GM19035 (cell line): Measurements from ENCODE around the gene NRXN3.

Experiments used
- ATAC-seq: cut with Tn5 transposase; IDR thresholded peaks from one replicate; pipeline ENCODE4 v1.9.1; 2021; ENCODE audit not compliant: unreplicated experiment

NRXN3 gene

GRCh38 chr14:78875049-78875448 is 704.9 kb downstream of the NRXN3 start:
- no peak for ATAC-seq

GRCh38 chr14:78885884-78886283 is 715.7 kb downstream of the NRXN3 start:
- ATAC-seq = no peak

- ATAC-seq = no peak
Measured at GRCh38 chr14:78897443-78897842, 727.3 kb downstream of the NRXN3 start.

- no peak for ATAC-seq
Measured at GRCh38 chr14:78902010-78902623, 731.9 kb downstream of the NRXN3 start.

GRCh38 chr14:78904094-78904493 is 733.9 kb downstream of the NRXN3 start:
- no peak for ATAC-seq

GRCh38 chr14:78917462-78917861 is 747.3 kb downstream of the NRXN3 start:
- ATAC-seq = no peak

- no peak for ATAC-seq
Measured at GRCh38 chr14:78921856-78922255, 751.7 kb downstream of the NRXN3 start.

GRCh38 chr14:78927261-78927660 is 757.1 kb downstream of the NRXN3 start:
- ATAC-seq = no peak

GRCh38 chr14:78933166-78933565 is 763.0 kb downstream of the NRXN3 start:
- no peak for ATAC-seq

- ATAC-seq = no peak
Measured at GRCh38 chr14:78933948-78934524, 763.9 kb downstream of the NRXN3 start.

- no peak for ATAC-seq
Measured at GRCh38 chr14:78946949-78947348, 776.8 kb downstream of the NRXN3 start.

GRCh38 chr14:78947681-78948080 is 777.5 kb downstream of the NRXN3 start:
- no peak for ATAC-seq

- no peak for ATAC-seq
Measured at GRCh38 chr14:78950649-78951048, 780.5 kb downstream of the NRXN3 start.

- ATAC-seq = no peak
Measured at GRCh38 chr14:78951602-78952001, 781.4 kb downstream of the NRXN3 start.

- ATAC-seq = peak; percentile 90
Measured at GRCh38 chr14:78959674-78960264, 789.6 kb downstream of the NRXN3 start.

- no peak for ATAC-seq
Measured at GRCh38 chr14:78967111-78967809, 797.1 kb downstream of the NRXN3 start.

- ATAC-seq = no peak
Measured at GRCh38 chr14:78968265-78968664, 798.1 kb downstream of the NRXN3 start.

- no peak for ATAC-seq
Measured at GRCh38 chr14:78970677-78971076, 800.5 kb downstream of the NRXN3 start.

GRCh38 chr14:78972440-78972839 is 802.3 kb downstream of the NRXN3 start:
- no peak for ATAC-seq

GRCh38 chr14:78974691-78975090 is 804.5 kb downstream of the NRXN3 start:
- ATAC-seq = no peak

- no peak for ATAC-seq
Measured at GRCh38 chr14:78975734-78976133, 805.6 kb downstream of the NRXN3 start.

GRCh38 chr14:78978896-78979295 is 808.7 kb downstream of the NRXN3 start:
- no peak for ATAC-seq
